GM18519 (cell line): ENCODE measurements around the gene ZNF641.

Experiments used
- ATAC-seq: cut with Tn5 transposase; IDR thresholded peaks from one replicate; pipeline ENCODE4 v1.9.1; 2021; ENCODE audit warnings: mild to moderate bottlenecking, moderate library complexity; ENCODE audit not compliant: unreplicated experiment, low FRiP score

ZNF641 gene

GRCh38 chr12:48350249-48351021 lies at the start of gene ZNF641:
Gene ZNF641, minus strand, starts transcription at chr12:48350919. Its CDS starts 2,829 bp downstream, at chr12:48348090.
- ATAC-seq: peak; percentile 46

- ATAC-seq: no peak
Measured at GRCh38 chr12:48390026-48390425, 39.3 kb upstream of the ZNF641 start.

- no peak for ATAC-seq
Measured at GRCh38 chr12:48389409-48389808, 38.7 kb upstream of the ZNF641 start.

- ATAC-seq: no peak
Measured at GRCh38 chr12:48388938-48389337, 38.2 kb upstream of the ZNF641 start.

DNA sequence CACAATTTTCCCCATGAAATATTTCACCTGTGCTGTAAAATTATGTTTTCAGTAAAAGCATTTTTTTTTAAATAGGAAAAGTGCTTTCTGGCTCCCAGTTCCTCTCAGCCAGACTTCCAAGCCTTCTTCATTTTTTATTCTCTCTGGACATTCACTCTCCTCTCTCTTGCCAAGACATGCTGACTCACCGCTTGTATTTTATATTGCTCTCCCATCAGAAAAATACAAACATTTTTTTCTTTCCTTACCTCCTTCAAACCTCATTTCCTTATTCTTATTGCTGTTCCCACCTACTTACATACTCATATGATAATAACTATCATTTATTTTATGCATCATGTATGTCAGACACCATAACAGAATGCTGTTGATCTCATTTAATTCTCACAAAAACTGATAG lies 37.7 kb upstream of the ZNF641 start:
- no peak for ATAC-seq

DNA sequence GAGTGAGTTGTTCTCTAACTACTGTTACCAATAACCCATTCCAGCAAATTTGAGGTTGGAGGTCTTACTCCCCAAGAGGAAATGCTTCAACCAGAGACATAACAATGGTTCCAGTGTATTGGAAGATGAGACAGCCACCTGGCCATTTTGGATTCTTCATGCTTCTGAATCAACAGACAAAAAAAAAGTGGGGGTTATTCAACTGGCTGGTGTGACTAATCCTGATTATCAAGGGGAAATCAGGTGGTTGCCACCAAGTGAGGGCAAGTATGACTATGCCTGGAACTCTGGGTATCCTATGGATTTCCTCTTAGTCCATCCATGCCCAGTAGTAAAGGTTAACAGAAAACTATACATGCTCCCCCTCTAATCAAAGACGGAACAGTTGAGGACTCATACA lies 29.9 kb upstream of the ZNF641 start:
- no peak for ATAC-seq

GRCh38 chr12:48379794-48380193 lies 29.1 kb upstream of the ZNF641 start:
- no peak for ATAC-seq

- ATAC-seq: no peak
Measured at GRCh38 chr12:48377646-48378045, 26.9 kb upstream of the ZNF641 start.

DNA sequence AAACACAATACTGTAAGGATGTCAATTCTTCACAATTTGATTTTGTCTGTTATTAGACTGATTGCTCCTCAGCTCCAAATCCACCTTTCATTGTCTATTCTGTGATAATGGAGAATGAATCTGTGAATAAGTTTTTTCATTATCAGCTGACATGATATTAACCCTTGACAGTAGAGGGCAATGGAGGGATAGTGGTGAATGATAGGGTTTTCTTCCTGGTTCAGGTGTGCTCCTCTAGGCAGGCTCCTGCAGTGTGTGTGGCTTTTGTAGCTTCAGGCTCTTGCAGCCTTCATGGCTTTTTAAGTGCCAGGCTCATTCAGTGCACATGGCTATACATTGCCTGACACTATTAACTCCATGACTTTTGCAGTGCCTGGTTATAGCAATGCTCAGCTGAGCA lies 23.4 kb upstream of the ZNF641 start:
- no peak for ATAC-seq

DNA sequence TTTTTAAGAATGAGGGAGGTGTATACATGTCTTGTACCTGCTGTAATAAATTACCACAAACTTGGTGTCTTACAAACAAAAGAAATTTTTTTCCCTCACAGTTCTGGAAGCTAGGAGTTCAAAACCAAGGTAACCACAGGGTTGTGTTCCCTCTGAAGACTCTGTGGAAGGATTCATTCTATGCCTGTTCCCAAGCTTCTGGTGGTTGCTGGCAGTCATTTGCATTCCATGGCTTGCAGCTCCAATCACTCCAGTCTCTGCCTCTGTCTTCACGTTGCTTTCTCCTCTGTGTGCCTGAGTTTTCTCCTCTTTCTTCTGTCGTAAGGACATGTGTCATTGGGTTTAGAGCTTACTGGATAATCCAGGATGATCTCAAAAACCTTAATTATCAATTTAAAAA lies 15.4 kb upstream of the ZNF641 start:
- ATAC-seq: no peak

- ATAC-seq: no peak
Measured at GRCh38 chr12:48361664-48362339, 11.1 kb upstream of the ZNF641 start.

GRCh38 chr12:48358937-48359513 lies 8.3 kb upstream of the ZNF641 start:
- ATAC-seq: no peak

DNA sequence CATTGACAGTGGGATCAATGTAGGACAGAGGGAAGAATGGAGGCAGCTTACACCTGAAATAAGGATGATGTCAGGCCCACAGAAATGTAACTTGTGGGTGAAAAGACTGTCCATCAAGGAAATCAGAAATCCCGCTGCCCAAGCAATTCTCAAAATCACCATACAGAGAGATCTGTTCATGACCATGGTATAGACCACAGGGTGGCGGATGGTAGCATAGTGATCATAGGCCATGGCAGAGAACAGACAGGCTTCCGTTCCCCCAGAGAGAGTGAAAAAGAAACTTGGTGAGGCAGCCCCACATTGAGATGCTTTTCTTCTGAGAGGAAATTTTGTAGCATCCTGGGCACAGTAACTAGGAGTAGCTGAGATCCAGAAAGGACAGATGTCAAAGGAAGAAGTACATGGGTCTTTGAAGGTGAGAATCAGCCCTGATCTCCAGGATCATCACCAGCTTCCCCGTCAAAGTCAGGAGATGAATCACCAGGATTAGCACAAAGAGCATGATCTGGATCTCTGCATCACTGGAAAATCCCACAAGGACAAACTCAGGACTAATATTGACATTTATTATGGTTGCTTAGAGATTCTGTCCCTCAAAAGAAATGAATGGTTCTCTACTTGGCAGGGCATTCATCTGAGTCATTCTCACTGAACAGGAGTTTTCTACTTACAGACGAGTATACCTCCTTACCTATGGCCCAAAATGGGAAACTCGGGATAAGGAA lies 5.5 kb upstream of the ZNF641 start:
- no peak for ATAC-seq

- no peak for ATAC-seq
Measured at GRCh38 chr12:48352157-48352760, 1.5 kb upstream of the ZNF641 start.

GRCh38 chr12:48351022-48351708 lies 446 bp upstream of the ZNF641 start:
- ATAC-seq: peak; percentile 28

DNA sequence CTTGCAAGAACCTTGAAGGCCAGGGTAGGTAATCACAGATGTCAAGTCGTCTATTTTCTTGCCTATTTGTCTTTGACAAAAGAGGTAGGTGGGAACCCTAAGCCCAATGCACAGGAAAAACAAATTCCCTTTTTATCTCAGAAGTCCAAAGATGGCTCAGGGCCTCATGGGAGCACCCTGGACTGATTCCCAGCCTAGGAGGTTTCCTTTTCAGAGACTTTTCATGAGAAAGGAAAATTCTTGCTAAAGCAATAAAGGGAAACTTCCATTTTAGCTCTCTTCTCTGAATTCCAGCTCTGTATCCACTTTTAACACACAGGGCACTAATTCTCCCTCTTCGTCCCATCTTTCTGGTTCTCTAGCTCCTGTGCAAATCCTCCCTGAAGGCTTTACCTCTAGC lies 1.2 kb downstream of the ZNF641 start:
- ATAC-seq: no peak

GRCh38 chr12:48342980-48343379 lies 7.7 kb downstream of the ZNF641 start:
- no peak for ATAC-seq

DNA sequence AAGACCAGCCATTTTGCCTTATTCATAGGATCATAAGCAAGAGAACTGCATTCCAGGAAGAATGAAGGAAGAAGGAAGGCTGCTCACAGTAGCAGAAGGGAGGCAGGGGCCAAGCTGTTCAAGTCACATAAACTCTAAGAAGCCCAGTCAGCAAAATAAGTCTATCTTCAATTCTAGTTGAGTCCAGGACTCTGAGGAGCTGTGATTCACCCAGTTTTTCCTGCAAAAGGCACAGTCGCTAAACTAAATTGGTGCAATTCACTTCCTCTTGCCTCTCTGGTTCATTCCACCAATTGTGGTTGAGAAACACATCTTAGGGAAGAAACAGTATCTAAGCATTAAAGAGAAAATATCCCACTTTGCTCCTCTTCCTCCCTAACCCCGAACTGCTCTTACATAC lies 9.8 kb downstream of the ZNF641 start:
- no peak for ATAC-seq

DNA sequence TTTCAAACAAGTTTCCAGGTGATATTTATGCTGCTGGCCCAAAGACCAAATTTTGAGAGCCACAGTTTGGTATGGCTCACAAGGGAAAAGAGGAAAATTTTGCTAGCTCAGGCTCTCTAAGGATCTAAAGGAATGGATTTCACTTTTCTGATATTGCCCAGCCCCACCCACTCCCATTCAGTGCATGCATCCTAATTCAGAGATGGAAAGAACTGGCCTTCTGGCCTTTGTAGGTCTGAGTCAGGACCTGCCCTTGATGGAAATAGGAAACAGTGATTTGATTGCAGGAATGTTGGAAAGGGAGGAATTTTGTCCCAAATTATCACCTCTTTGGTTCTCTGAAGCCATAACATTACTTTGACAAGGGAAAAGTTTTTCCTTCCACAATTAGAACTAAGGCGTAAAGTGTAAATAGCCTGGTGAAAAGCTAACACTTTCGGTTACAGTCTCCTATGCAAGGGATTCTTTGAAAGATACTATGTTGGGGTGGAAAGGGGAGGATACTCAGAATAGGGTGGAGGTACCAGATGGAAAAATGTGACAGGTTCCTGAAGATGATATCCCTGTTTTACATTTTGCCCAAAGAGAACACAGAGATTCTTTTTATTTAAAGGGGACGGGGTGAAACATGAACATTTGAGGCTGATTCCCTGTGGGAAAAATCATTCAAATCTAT lies 11.1 kb downstream of the ZNF641 start:
- ATAC-seq: no peak

DNA sequence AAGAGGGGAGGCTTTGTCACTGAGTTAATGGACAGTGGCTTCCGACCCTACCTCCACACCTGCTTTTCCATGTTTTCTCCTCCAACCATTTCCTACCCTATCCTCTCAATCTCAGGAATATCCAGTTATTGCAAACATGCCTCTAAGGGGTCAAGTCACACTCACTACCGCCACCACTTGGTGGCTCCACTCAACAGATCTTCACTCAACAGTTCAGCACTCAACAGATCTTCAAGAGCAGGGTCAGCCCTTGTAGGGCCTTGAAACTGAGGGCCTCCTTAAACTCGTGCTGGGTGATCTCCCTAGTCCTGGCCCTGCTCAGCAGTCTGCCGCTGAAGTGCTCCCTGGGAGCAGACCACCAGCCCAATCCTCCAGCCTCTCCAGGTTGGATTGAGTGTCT lies 14.2 kb downstream of the ZNF641 start:
- no peak for ATAC-seq
